Suppressor macrophage treated with lipopolysaccharide for 1 hour (primary cell): ENCODE results near the gene KCNH1.

Experiments
- DNase-seq, 3 donors: peaks; one replicate each; pipeline ENCODE4 v3.0.0-alpha.2; 2020 to 2022

The KCNH1 gene

GRCh38 chr1:210855440-210855839 is 278.5 kb downstream of the KCNH1 start:
- no peak for DNase-seq

GRCh38 chr1:210853276-210853675 is 280.7 kb downstream of the KCNH1 start:
- DNase-seq, result no peak

GRCh38 chr1:210850556-210850955 is 283.4 kb downstream of the KCNH1 start:
- DNase-seq, result no peak

GRCh38 chr1:210848474-210848873 is 285.5 kb downstream of the KCNH1 start:
- DNase-seq, result no peak

GRCh38 chr1:210841926-210842625 is 291.9 kb downstream of the KCNH1 start:
- no peak for DNase-seq

- DNase-seq, result no peak
Observed at GRCh38 chr1:210830034-210831028, 303.6 kb downstream of the KCNH1 start.

- DNase-seq, result no peak
Observed at GRCh38 chr1:210828996-210829596, 304.9 kb downstream of the KCNH1 start.

- DNase-seq, result no peak
Observed at GRCh38 chr1:210827481-210827880, 306.5 kb downstream of the KCNH1 start.

- DNase-seq, result no peak
Observed at GRCh38 chr1:210826686-210827085, 307.3 kb downstream of the KCNH1 start.

- no peak for DNase-seq
Observed at GRCh38 chr1:210822932-210823331, 311.0 kb downstream of the KCNH1 start.

- DNase-seq, result no peak
Observed at GRCh38 chr1:210822241-210822640, 311.7 kb downstream of the KCNH1 start.

GRCh38 chr1:210821615-210822014 is 312.3 kb downstream of the KCNH1 start:
- DNase-seq, result no peak

GRCh38 chr1:210819266-210819665 is 314.7 kb downstream of the KCNH1 start:
- no peak for DNase-seq

GRCh38 chr1:210817385-210818275 is 316.3 kb downstream of the KCNH1 start:
- no peak for DNase-seq

- no peak for DNase-seq
Observed at GRCh38 chr1:210815641-210816550, 318.1 kb downstream of the KCNH1 start.

GRCh38 chr1:210814382-210815123 is 319.4 kb downstream of the KCNH1 start:
- no peak for DNase-seq

- no peak for DNase-seq
Observed at GRCh38 chr1:210801501-210801900, 332.4 kb downstream of the KCNH1 start.

GRCh38 chr1:210800756-210801155 is 333.2 kb downstream of the KCNH1 start:
- DNase-seq, result no peak

GRCh38 chr1:210800301-210800700 is 333.6 kb downstream of the KCNH1 start:
- no peak for DNase-seq

GRCh38 chr1:210797422-210797821 is 336.5 kb downstream of the KCNH1 start:
- no peak for DNase-seq

- DNase-seq, result no peak
Observed at GRCh38 chr1:210796421-210796820, 337.5 kb downstream of the KCNH1 start.
